Motor neuron (in vitro differentiated cells): ENCODE data around the gene CFAP251. TPM values are rescaled to one million over a fixed set of nuclear protein-coding genes. Genes with fewer than 3 reads are reported as not detected.
"Not testable (repeated sequence)": the region's sequence is repeated elsewhere in the genome, so short reads cannot be mapped to it uniquely, and the experiment has no call there.

Source experiments
- ATAC-seq, 8 experiments: fragments of 200-7000 bp; cut with Tn5 transposase; replicated peaks in 6 of 8; 2 replicates each; pipeline ENCODE4 v1.8.0; 2021; ENCODE audit warnings: mild to moderate bottlenecking in 8 of 8, moderate library complexity in 8 of 8
- H3K27ac ChIP-seq, 2 donors: fragments of 250-450 bp; sonication (Bioruptor Pico); 2 replicates each; pipeline ENCODE4 v1.9.0; 2021; ENCODE audit warnings: antibody characterized with exemption in 2 of 2, mild to moderate bottlenecking in 2 of 2, moderate library complexity in 1 of 2
- H3K4me1 ChIP-seq, 2 donors: fragments of 250-450 bp; sonication (Bioruptor Pico); replicated peaks in 1 of 2; 2 replicates each; pipeline ENCODE4 v1.6.1; 2021; ENCODE audit warnings: antibody characterized with exemption in 2 of 2, mild to moderate bottlenecking in 2 of 2, moderate library complexity in 1 of 2
- H3K4me3 ChIP-seq, 5 donors: fragments of 250-450 bp; sonication (Bioruptor Pico); 2 replicates each; pipeline ENCODE4 v1.9.0; 2021; ENCODE audit warnings: antibody characterized with exemption in 5 of 5, mild to moderate bottlenecking in 5 of 5, moderate library complexity in 4 of 5
- WGBS, 10 experiments: fragments of 450-650 bp; shearing (Covaris generic); methylation state at CpG; one replicate each; pipeline ENCODE4 v1.0.0; 2022; 5-methylcytosine and 5-hydroxymethylcytosine counted together
- in situ Hi-C, 9 experiments: fragments of 400-800 bp; cut with MboI; loops; one replicate each; pipeline ENCODE4 v1.15.0; 2021; ENCODE audit warnings: low sequenced_read_pairs in 9 of 9, low pct_unique_long_range_greater_than_20kb in 2 of 9; ENCODE audit not compliant: unreplicated experiment in 9 of 9
- total RNA-seq, 8 experiments: library from RNA; unstranded; fragments of 300-600 nt; gene quantifications; 2 replicates each; pipeline versions ENCODE4 v1.2.3 to v1.2.4, GENCODE V29; 2022

The CFAP251 gene, protein sequence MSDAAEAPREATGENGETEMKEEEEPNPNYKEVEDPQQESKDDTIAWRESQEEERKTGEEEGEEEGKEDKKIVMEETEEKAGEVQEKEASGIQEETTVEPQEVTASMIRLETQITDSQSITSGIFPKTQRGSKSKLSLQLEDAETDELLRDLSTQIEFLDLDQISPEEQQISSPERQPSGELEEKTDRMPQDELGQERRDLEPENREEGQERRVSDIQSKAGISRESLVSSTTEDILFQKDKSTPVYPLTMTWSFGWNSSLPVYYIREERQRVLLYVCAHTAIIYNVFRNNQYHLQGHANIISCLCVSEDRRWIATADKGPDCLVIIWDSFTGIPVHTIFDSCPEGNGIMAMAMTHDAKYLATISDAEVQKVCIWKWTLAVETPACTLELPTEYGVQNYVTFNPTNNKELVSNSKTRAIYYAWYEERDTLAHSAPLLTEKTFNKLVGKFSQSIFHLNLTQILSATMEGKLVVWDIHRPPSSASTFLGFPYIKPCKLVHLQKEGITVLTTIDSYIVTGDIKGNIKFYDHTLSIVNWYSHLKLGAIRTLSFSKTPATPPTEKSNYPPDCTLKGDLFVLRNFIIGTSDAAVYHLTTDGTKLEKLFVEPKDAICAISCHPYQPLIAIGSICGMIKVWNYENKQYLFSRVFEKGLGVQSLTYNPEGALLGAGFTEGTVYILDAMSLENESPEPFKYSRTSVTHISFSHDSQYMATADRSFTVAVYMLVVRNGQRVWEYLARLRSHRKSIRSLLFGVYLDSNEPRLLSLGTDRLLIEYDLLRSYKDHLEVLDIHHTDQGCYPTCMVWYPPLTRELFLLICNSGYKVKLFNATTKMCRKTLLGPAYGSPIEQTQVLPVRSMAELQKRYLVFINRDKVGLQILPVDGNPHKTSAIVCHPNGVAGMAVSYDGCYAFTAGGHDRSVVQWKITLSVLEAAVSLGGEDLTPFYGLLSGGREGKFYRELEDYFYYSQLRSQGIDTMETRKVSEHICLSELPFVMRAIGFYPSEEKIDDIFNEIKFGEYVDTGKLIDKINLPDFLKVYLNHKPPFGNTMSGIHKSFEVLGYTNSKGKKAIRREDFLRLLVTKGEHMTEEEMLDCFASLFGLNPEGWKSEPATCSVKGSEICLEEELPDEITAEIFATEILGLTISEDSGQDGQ
- 1 to 10 TPM; 1.7 to 5.3 (median 2.7) TPM for total RNA-seq

DNA sequence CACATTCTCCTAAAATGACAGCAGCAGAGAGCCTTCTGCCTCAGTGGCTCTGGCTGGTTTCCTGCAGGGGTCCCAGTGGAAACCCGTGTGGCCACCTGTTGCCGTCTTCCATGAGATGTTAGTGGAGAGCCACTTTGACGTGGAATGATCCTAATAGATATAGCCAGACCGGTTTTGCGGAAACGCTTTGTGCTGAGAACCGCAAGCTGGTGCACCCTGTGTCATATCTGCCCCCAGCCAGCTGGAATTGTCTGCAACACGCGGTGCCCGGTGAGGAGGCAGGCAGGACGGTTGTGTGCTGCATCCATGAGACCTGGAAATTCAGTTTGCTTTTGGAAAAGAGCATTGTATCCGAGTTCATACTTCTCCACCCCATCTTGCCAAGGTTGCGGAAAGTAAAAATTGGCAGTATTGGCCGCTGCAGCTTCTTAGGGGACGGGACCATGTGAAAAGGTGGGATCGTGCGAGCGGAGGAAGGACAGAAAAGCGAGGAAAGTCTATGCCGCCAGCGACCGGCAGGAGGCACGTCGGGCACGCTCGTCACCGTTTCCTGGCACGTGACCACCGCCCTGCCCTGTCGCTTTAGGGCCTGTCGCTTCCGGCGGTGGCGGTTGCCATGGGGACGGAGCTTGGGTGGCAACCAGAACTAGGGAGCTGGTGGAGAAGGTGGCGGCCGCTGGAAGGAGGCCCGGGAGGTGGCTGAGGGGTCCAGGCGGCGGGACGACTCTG lies at the start of gene CFAP251:
CFAP251 (plus strand) TSS at position 643 of the 729 bp plus-strand sequence. CDS start 2,714 bp downstream, outside the sequence.
- WGBS, 10 experiments, result 17 to 100% (median 67%) methylated on average over 1 to 26 of the region's 41 CpGs; no CpG with 5 or more reads in 1 of the 10 experiments
- peaks cover 0 to 6% of the 10 kb centered on the region in 2 donors for H3K4me1 ChIP-seq
- in situ Hi-C loops, result no loop called here
- peak in 7 of 8 experiments; percentile 83 to 99 (median 97) for ATAC-seq
- peak within 1 kb of the TSS in 1 of 2 donors; percentile 21 for H3K27ac ChIP-seq
- H3K4me3 ChIP-seq, result peak within 1 kb of the TSS; percentile 28 to 44 (median 32)

GRCh38 chr12:121869229-121869628 lies 49.2 kb upstream of the CFAP251 start:
- 80 to 100% (median 93%) methylated on average over 1 to 3 of the region's 8 CpGs; no CpG with 5 or more reads in 2 of the 10 experiments for WGBS, 10 experiments
- H3K27ac ChIP-seq, H3K4me1 ChIP-seq, in situ Hi-C loops, ATAC-seq, H3K4me3 ChIP-seq: not testable (repeated sequence)

- Histone ChIP-seq H3K4me3 (no peak overlapping the region), H3K27ac (no peak overlapping the region), H3K4me1 (no peaks in the 10 kb centered on the region)
- in situ Hi-C loops, result no loop called here
- WGBS, 10 experiments, result 83 to 94% methylated on average over 1 to 2 of the region's 3 CpGs; no CpG with 5 or more reads in 8 of the 10 experiments
- no peak for ATAC-seq
Measured at GRCh38 chr12:121871467-121871866, 46.9 kb upstream of the CFAP251 start.

- Histone ChIP-seq H3K4me3 (no peak overlapping the region), H3K4me1 (no peaks in the 10 kb centered on the region), H3K27ac (no peak overlapping the region)
- in situ Hi-C loops, result no loop called here
- WGBS, 10 experiments, result 0 to 51% (median 40%) methylated on average over 1 to 5 of the region's 5 CpGs; no CpG with 5 or more reads in 2 of the 10 experiments
- peak; percentile 78 to 99 (median 89) for ATAC-seq
Measured at GRCh38 chr12:121872546-121873215, 45.7 kb upstream of the CFAP251 start.

GRCh38 chr12:121873216-121873569 lies 45.2 kb upstream of the CFAP251 start:
- no peak for ATAC-seq
- in situ Hi-C loops, result no loop called here
- Histone ChIP-seq H3K4me1 (no peaks in the 10 kb centered on the region), H3K27ac (no peak overlapping the region), H3K4me3 (no peak overlapping the region)
- 47 to 100% (median 83%) methylated on average over 1 to 2 of the region's 6 CpGs; no CpG with 5 or more reads in 5 of the 10 experiments for WGBS, 10 experiments

GRCh38 chr12:121874071-121874470 lies 44.3 kb upstream of the CFAP251 start:
- no peak overlapping the region for H3K27ac ChIP-seq
- H3K4me1 ChIP-seq, result no peaks in the 10 kb centered on the region
- in situ Hi-C loops, result no loop called here
- 80 to 100% (median 98%) methylated on average over 1 to 3 of the region's 6 CpGs; no CpG with 5 or more reads in 4 of the 10 experiments for WGBS, 10 experiments
- ATAC-seq, result no peak
- no peak overlapping the region for H3K4me3 ChIP-seq

DNA sequence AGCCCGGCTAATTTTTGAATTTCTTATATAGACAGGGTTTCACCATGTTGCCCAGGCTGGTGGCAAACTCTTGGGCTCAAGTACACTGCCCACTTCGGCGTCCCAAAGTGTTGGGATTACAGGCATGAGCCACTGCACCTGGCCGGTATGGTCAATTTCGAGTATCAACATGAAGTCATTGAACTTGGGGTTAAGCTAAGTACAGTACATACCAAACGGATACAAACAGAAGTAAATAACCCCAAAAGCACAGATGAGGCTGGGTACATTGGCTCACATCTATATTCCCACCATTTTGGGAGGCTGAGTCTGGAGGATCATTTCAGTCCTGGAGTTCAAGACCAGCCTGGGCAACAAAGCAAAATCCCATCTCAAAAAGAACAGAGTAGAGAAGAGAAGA lies 42.8 kb upstream of the CFAP251 start:
- no peak overlapping the region for H3K27ac ChIP-seq
- in situ Hi-C loops, result no loop called here
- no peak overlapping the region for H3K4me3 ChIP-seq
- no peaks in the 10 kb centered on the region for H3K4me1 ChIP-seq
- WGBS, 10 experiments, result 50 to 100% (median 87%) methylated on average over 1 to 6 of the region's 6 CpGs; no CpG with 5 or more reads in 1 of the 10 experiments
- no peak for ATAC-seq

GRCh38 chr12:121876080-121876447 lies 42.3 kb upstream of the CFAP251 start:
- H3K4me3 ChIP-seq, H3K4me1 ChIP-seq, ATAC-seq, in situ Hi-C loops, H3K27ac ChIP-seq: not testable (repeated sequence)
- 83 to 100% (median 90%) methylated on average over 1 to 8 of the region's 8 CpGs; no CpG with 5 or more reads in 2 of the 10 experiments for WGBS, 10 experiments

- no peaks in the 10 kb centered on the region for H3K4me1 ChIP-seq
- in situ Hi-C loops, result no loop called here
- WGBS, 10 experiments, result 44 to 100% (median 83%) methylated on average over 1 to 4 of the region's 4 CpGs; no CpG with 5 or more reads in 2 of the 10 experiments
- no peak overlapping the region for H3K4me3 ChIP-seq
- H3K27ac ChIP-seq, result no peak overlapping the region
- ATAC-seq, result no peak
Measured at GRCh38 chr12:121883315-121883660, 35.1 kb upstream of the CFAP251 start.

DNA sequence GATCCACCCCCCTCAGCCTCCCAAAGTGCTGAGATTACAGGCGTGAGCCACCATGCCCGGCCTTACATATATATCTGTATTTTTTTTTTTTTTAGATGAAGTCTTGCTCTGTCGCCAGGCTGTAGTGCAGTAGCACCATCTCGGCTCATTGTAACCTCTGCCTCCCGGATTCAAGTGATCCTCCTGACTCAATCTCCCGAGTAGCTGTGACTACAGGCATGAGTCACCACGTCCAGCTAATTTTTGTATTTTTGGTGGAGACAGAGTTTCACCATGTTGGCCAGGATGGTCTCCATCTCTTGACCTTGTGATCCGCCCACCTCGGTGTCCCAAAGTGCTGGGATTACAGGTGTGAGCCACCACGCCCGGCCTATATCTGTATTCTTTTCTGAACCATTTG lies 33.3 kb upstream of the CFAP251 start:
- H3K27ac ChIP-seq, ATAC-seq, H3K4me3 ChIP-seq, in situ Hi-C loops, H3K4me1 ChIP-seq: not testable (repeated sequence)
- 40 to 100% (median 87%) methylated on average over 1 to 9 of the region's 11 CpGs; no CpG with 5 or more reads in 1 of the 10 experiments for WGBS, 10 experiments

DNA sequence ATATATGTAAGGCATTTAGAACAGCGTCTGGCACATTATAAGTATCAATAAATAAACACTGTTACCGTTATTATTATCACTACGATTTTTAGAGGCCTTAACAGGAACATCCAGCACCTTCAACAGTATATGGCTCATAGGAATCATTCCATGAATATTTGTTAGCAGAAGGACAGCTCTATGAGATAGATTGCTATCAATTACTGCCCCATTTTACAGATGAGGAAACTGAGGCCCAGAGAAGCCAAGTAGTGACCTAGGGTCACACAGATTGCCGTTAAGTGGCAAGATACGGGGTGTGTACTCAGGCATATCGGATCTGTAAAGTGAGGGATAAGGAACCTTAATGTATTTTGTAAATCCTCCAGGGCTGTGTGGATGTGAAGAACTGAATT lies 30.3 kb upstream of the CFAP251 start:
- 31 to 96% (median 79%) methylated on average over 1 to 6 of the region's 6 CpGs; no CpG with 5 or more reads in 1 of the 10 experiments for WGBS, 10 experiments
- peak overlapping the region; percentile 68 to 88 (median 80) for H3K4me3 ChIP-seq
- peaks cover 6% of the 10 kb centered on the region in 2 donors for H3K4me1 ChIP-seq
- ATAC-seq, result no peak
- in situ Hi-C loops, result no loop called here
- peak overlapping the region; percentile 62 to 93 for H3K27ac ChIP-seq
